Endothelial cell of umbilical vein (primary cell): Measurements from ENCODE around the gene RBM6. TPM values are rescaled to one million over a fixed set of nuclear protein-coding genes. Genes with fewer than 3 reads are reported as not detected.

Experiments
- BruUV-seq: library from RNA; stranded (reverse); fragments of 400-500 nt; replicated peaks from 2 replicates; lab custom pipeline; 2021; lab: Mats Ljungman, UMichigan
- CTCF ChIA-PET: fragments of 300-600, 350-600 bp; sonication (Branson Sonifier 250); formaldehyde crosslinking; loops from one replicate; lab custom pipeline; 2021; ENCODE audit warnings: antibody characterized with exemption, inconsistent platforms; lab: Charles Lee
- POLR2A ChIA-PET: fragments of 300-600, 350-600 bp; sonication (Branson Sonifier 250); formaldehyde crosslinking; loops from one replicate; lab custom pipeline; 2021; ENCODE audit warnings: antibody characterized with exemption, inconsistent platforms; lab: Charles Lee
- DNase-seq: peaks from one replicate; pipeline ENCODE4 v3.0.0-alpha.2; 2011; ENCODE audit warnings: low read depth, low spot score
- FAIRE-seq: peaks from 2 replicates; lab custom pipeline; 2011; peaks lifted over from hg19 to GRCh38; lab: Jason Lieb, UNC
- H2AFZ ChIP-seq: 2 replicates; pipeline ENCODE4 v1.6.0; 2012; ENCODE audit warnings: low read depth, low read length, control low read depth, inconsistent platforms
- H3K27ac ChIP-seq: 2 replicates; pipeline ENCODE4 v1.5.1; 2011; ENCODE audit warnings: low read depth, mild to moderate bottlenecking, control low read depth, low read length, moderate library complexity; ENCODE audit not compliant: insufficient read depth
- H3K27me3 ChIP-seq, 2 experiments: 2 replicates each; pipeline versions ENCODE4 v1.6.0 to v1.6.1; 2011; ENCODE audit warnings: low read length in 2 of 2, mixed read lengths in 1 of 2; ENCODE audit not compliant: control insufficient read depth in 2 of 2, insufficient read depth in 2 of 2
- H3K36me3 ChIP-seq, 2 experiments: 2 replicates in 1 of 2; 3 replicates in 1 of 2; pipeline ENCODE4 v1.5.1; 2011; ENCODE audit warnings: low read length in 2 of 2, mild to moderate bottlenecking in 1 of 2, moderate library complexity in 1 of 2; ENCODE audit not compliant: control insufficient read depth in 2 of 2, insufficient read depth in 2 of 2; ENCODE audit errors: extremely low read depth in 1 of 2
- H3K4me1 ChIP-seq: 3 replicates; pipeline ENCODE4 v1.5.1; 2011; ENCODE audit warnings: mild to moderate bottlenecking, low read length; ENCODE audit not compliant: control insufficient read depth, insufficient read depth; ENCODE audit errors: extremely low read depth
- H3K4me2 ChIP-seq: 2 replicates; pipeline ENCODE4 v1.6.1; 2011; ENCODE audit warnings: low read length, control low read depth, mixed read lengths; ENCODE audit not compliant: insufficient read depth
- H3K4me3 ChIP-seq, 3 experiments: fragments of 200-600 bp in 1 of 3; sonication (generic), shearing (Covaris generic) in 1 of 3; replicated peaks in 1 of 3; 2 replicates each; pipeline ENCODE4 v1.5.1; 2011 to 2016; ENCODE audit warnings: control low read depth in 3 of 3, low read length in 3 of 3, mild to moderate bottlenecking in 2 of 3, inconsistent platforms in 1 of 3, low read depth in 1 of 3, moderate library complexity in 1 of 3; ENCODE audit not compliant: insufficient read depth in 1 of 3
- H3K79me2 ChIP-seq: 2 replicates; pipeline ENCODE4 v1.6.0; 2012; ENCODE audit warnings: low read length, inconsistent platforms; ENCODE audit not compliant: control insufficient read depth, insufficient read depth
- H3K9ac ChIP-seq: replicated peaks from 2 replicates; pipeline ENCODE3; 2011; ENCODE audit warnings: low read length, control low read depth; ENCODE audit not compliant: insufficient read depth; ENCODE audit errors: extremely low read depth
- H3K9me1 ChIP-seq: replicated peaks from 3 replicates; pipeline ENCODE4 v1.6.0; 2011; ENCODE audit warnings: mild to moderate bottlenecking, low read length; ENCODE audit not compliant: control insufficient read depth, insufficient read depth; ENCODE audit errors: extremely low read depth
- H3K9me3 ChIP-seq: replicated peaks from 2 replicates; pipeline ENCODE4 v1.5.1; 2012; ENCODE audit warnings: low read length, inconsistent platforms; ENCODE audit not compliant: control insufficient read depth, insufficient read depth
- H4K20me1 ChIP-seq: replicated peaks from 2 replicates; pipeline ENCODE3; 2011; ENCODE audit warnings: mild to moderate bottlenecking, low read length; ENCODE audit not compliant: control insufficient read depth, insufficient read depth; ENCODE audit errors: extremely low read depth
- EZH2 ChIP-seq: IDR thresholded peaks from 2 replicates; pipeline ENCODE4 v1.6.1; 2012; ENCODE audit warnings: borderline replicate concordance, low read depth, mild to moderate bottlenecking, moderate library complexity, low read length, inconsistent platforms; ENCODE audit not compliant: severe bottlenecking
- FOS ChIP-seq: IDR thresholded peaks from 2 replicates; pipeline ENCODE4 v1.6.1; 2011; ENCODE audit warnings: mild to moderate bottlenecking, low read length, moderate library complexity, borderline replicate concordance; ENCODE audit not compliant: insufficient read depth
- GATA2 ChIP-seq: IDR thresholded peaks from 2 replicates; pipeline ENCODE4 v1.7.0; 2011; ENCODE audit warnings: low read depth, mild to moderate bottlenecking, moderate library complexity, mixed read lengths, low read length; ENCODE audit not compliant: insufficient read length, insufficient read depth
- POLR2A ChIP-seq: IDR thresholded peaks from 2 replicates; pipeline ENCODE4 v1.6.1; 2012; ENCODE audit warnings: low read depth, mild to moderate bottlenecking, control low read depth, low read length
- POLR2AphosphoS5 ChIP-seq: IDR thresholded peaks from 2 replicates; pipeline ENCODE4 v1.6.1; 2012; ENCODE audit warnings: low read depth, mild to moderate bottlenecking, control low read depth, low read length, moderate library complexity; ENCODE audit not compliant: insufficient read depth
- dilution Hi-C: fragments of 300-500 bp; cut with MboI; formaldehyde crosslinking; loops from one replicate; pipeline ENCODE4 v1.15.0; 2019; ENCODE audit warnings: low sequenced_read_pairs; ENCODE audit not compliant: extremely low pct_ligation_motif_present
- intact Hi-C: fragments of 100-400 bp; cut with micrococcal nuclease; formaldehyde crosslinking; loops from one replicate; pipeline ENCODE4 v1.10.0; 2022
- polyA plus RNA-seq, 4 experiments: library from polyadenylated mRNA; depleted of rRNA in 3 of 4; stranded (reverse) in 3 of 4; unstranded in 1 of 4; fragments of >200 nt; gene quantifications; 2 replicates each; pipeline versions ENCODE4 v1.2.1 to v1.2.3, GENCODE V29; 2011 to 2012; ENCODE audit warnings: missing spikeins in 1 of 4
- total RNA-seq: library from RNA; stranded (reverse); gene quantifications from 2 replicates; pipeline ENCODE4 v1.2.3, GENCODE V29; 2021
- TF ChIP-seq, protein P1 (sequence below), 2 donors: IDR thresholded peaks; 1 replicate in 1 of 2; 2 replicates in 1 of 2; pipeline ENCODE4 v1.5.1; 2011; ENCODE audit warnings: low read length in 2 of 2, mild to moderate bottlenecking in 2 of 2, moderate library complexity in 2 of 2, control low read depth in 1 of 2, inconsistent platforms in 1 of 2, low read depth in 1 of 2; ENCODE audit not compliant: insufficient read depth in 1 of 2; ENCODE audit errors: extremely low read depth in 1 of 2
- TF ChIP-seq, protein P2 (sequence below): IDR thresholded peaks from 2 replicates; pipeline ENCODE4 v1.6.1; 2011; ENCODE audit not compliant: insufficient read depth, insufficient read length

RBM6 gene
- total and polyA plus RNA-seq, 2 donors (not counting 3 experiments of a cell fraction or from before 2014, with no cell fraction given), result 30.4 to 94.5 TPM

DNA sequence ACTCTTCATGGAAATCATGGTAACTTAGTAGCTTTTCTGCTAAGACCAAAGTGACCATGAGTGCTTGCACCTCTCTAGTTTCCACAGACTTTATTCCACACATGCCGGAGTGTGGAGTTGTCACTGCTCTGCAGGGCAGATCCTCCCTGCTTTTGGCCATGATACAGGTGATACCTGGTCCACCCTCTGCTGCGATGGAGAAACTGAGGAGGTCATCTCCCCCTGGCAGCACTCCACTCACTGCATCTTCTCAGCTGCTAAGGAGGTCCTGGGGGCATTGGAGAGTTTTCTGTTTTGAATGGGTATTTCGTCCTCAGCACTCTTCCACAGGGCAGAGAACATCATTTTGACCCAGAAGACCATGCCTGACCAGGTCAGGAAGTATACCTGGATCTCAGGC lies 179.8 kb downstream of the RBM6 start:
- FAIRE-seq (no peak), DNase-seq (no peak)
- H3K9me1 ChIP-seq, result no peaks in the 10 kb centered on the region
- peaks cover 25 to 43% of the 10 kb centered on the region in 2 experiments for H3K36me3 ChIP-seq
- H2AFZ ChIP-seq, result no peak overlapping the region
- H4K20me1 ChIP-seq, result no peaks in the 10 kb centered on the region
- ChIA-PET CTCF (interaction anchor here (0.6 to 6.3 kb wide), 11 partner anchors 12 to 106 kb away, joined by 4 to 177 read pairs (median 5); partner anchors contain the start of gene GNAT1), POLR2A (no interaction called here)
- H3K4me1 ChIP-seq, result peaks cover 5% of the 10 kb centered on the region
- H3K9me3 ChIP-seq, result no peaks in the 10 kb centered on the region
- H3K4me2 ChIP-seq, result no peak overlapping the region
- no peaks in the 10 kb centered on the region for H3K27me3 ChIP-seq
- no peaks in the 10 kb centered on the region for H3K79me2 ChIP-seq
- TF ChIP-seq GATA2, result no peak
- TF ChIP-seq, protein P1, sequence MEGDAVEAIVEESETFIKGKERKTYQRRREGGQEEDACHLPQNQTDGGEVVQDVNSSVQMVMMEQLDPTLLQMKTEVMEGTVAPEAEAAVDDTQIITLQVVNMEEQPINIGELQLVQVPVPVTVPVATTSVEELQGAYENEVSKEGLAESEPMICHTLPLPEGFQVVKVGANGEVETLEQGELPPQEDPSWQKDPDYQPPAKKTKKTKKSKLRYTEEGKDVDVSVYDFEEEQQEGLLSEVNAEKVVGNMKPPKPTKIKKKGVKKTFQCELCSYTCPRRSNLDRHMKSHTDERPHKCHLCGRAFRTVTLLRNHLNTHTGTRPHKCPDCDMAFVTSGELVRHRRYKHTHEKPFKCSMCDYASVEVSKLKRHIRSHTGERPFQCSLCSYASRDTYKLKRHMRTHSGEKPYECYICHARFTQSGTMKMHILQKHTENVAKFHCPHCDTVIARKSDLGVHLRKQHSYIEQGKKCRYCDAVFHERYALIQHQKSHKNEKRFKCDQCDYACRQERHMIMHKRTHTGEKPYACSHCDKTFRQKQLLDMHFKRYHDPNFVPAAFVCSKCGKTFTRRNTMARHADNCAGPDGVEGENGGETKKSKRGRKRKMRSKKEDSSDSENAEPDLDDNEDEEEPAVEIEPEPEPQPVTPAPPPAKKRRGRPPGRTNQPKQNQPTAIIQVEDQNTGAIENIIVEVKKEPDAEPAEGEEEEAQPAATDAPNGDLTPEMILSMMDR (IDR thresholded peaks at IDR 0.05; ENCODE audit: extremely low read depth in 1 of 2, insufficient read depth in 1 of 2, low read depth in 1 of 2, low read length in 2 of 2), result no peak
- no peak for TF ChIP-seq POLR2A
- no peak for TF ChIP-seq POLR2AphosphoS5
- no peak for TF ChIP-seq EZH2
- no peak for TF ChIP-seq FOS
- TF ChIP-seq, protein P2, sequence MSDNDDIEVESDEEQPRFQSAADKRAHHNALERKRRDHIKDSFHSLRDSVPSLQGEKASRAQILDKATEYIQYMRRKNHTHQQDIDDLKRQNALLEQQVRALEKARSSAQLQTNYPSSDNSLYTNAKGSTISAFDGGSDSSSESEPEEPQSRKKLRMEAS, result no peak
- no TSS peak for BruUV-seq
- H3K9ac ChIP-seq, result no peak overlapping the region
- no peak overlapping the region for H3K27ac ChIP-seq
- H3K4me3 ChIP-seq, result no peak overlapping the region
- intact Hi-C loops, result loop anchor here (2.0 to 10.0 kb wide), 2 partner anchors 19 to 145 kb away; partner anchors contain the start of gene SEMA3B
- dilution Hi-C loops, result loop anchor here (10.0 kb wide), 1 partner anchor 65 kb away; no protein-coding TSS in a partner anchor
